Smooth muscle cell of the umbilical artery (primary cell): ENCODE results near the gene DCLK1. TPM values are rescaled to one million over a fixed set of nuclear protein-coding genes. Genes with fewer than 3 reads are reported as not detected.

Source experiments
- total RNA-seq: library from RNA; depleted of rRNA; stranded (reverse); fragments of >200 nt; gene quantifications from 2 replicates; pipeline ENCODE4 v1.2.3, GENCODE V29; 2014

Gene DCLK1
- 4.5 and 7.4 TPM in 2 replicates for total RNA-seq

DNA sequence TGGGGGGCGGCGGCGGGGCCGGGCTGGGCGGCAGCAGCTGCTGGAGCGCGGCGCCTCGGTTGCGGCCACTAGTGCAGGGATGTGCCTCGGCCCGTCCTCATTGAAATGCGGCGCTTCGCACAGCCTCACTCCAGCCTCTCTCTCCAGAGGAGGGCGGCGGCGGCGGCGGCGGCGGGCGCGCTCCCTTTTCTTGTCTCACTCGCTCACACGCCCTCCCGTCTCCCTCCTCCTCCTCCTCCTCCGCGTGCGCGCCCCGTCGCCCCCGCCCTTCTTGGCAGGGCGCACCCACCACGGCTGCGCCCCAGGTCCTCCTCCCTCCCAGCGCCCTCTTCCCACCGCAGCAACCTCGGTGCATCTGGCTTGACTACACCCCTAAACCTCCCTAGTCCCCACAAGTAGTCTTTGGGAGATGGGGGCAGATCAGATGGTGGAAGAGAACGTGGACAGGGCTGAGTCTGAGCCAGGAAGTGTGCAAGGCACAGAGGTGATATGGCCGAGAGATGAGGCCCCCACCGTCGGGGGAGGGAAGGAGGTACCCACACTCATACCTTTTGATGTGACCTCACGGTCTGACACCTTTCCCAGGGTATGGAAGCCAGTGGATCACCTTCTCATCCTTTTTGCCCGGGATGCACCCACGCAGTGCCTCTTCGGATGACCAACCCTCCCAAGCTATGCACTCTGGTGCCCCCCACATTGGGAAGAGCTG is at the start of gene DCLK1:
Gene DCLK1, minus strand, starts transcription at position 161 of the 709 bp plus-strand sequence.

Other genes starting within 250 kb of the DCLK1 start
- 0.59 and 0.83 TPM in 2 replicates for gene SOHLH2, start 83.2 kb upstream of the DCLK1 start, total RNA-seq
- 5.6 and 5.9 TPM in 2 replicates for gene CCDC169, start 166.4 kb upstream of the DCLK1 start, total RNA-seq
- 180 and 196 TPM in 2 replicates for gene SPART, start 215.0 kb upstream of the DCLK1 start, total RNA-seq